T-cell (primary cell): ENCODE measurements around the gene ING5. TPM values are rescaled to one million over a fixed set of nuclear protein-coding genes. Genes with fewer than 3 reads are reported as not detected.
A peak's percentile ranks its signal among the peaks of the same experiment; 100 is the strongest.

Experiments
- ATAC-seq, 4 experiments: fragments of 200-7000 bp in 3 of 4; fragments of 150-1000 bp in 1 of 4; cut with Tn5 transposase; replicated peaks in 1 of 4; 1 replicate in 3 of 4; 2 replicates in 1 of 4; pipeline ENCODE4 v1.10.0; 2021; ENCODE audit warnings: moderate library complexity in 3 of 4, mild to moderate bottlenecking in 2 of 4, moderate number of reproducible peaks in 1 of 4
- CTCF ChIA-PET, 2 donors: fragments of 300-600 bp; sonication (Branson Sonifier 250); formaldehyde crosslinking; loops; one replicate each; lab custom pipeline; 2022; ENCODE audit warnings: antibody characterized with exemption in 2 of 2; lab: Charles Lee
- POLR2A ChIA-PET, 2 donors: fragments of 300-600 bp; sonication (Branson Sonifier 250); formaldehyde crosslinking; loops; one replicate each; lab custom pipeline; 2022; ENCODE audit warnings: antibody characterized with exemption in 2 of 2; lab: Charles Lee
- DNase-seq, 35 experiments: peaks; one replicate each; pipeline versions ENCODE4 v3.0.0 to v3.0.0-alpha.2; 2013 to 2023
- H3K27ac ChIP-seq: one replicate; pipeline ENCODE4 v1.5.1; 2013; ENCODE audit warnings: low read length
- H3K27me3 ChIP-seq, 2 experiments: replicated peaks in 1 of 2; 1 replicate in 1 of 2; 2 replicates in 1 of 2; pipeline versions ENCODE4 v1.6.1 to v1.7.0; 2013; ENCODE audit warnings: low read length in 1 of 2, mixed read lengths in 1 of 2; ENCODE audit not compliant: control insufficient read depth in 2 of 2, insufficient read depth in 2 of 2; ENCODE audit errors: extremely low read depth in 1 of 2
- H3K36me3 ChIP-seq, 2 donors: 1 replicate in 1 of 2; 2 replicates in 1 of 2; pipeline versions ENCODE4 v1.6.1 to v1.7.0; 2013; ENCODE audit warnings: low read length in 1 of 2; ENCODE audit not compliant: control insufficient read depth in 2 of 2, insufficient read depth in 1 of 2; ENCODE audit errors: extremely low read depth in 1 of 2
- H3K4me1 ChIP-seq, 2 experiments: 1 replicate in 1 of 2; 2 replicates in 1 of 2; pipeline versions ENCODE4 v1.6.1 to v1.7.0; 2013; ENCODE audit warnings: low read length in 2 of 2, mixed read lengths in 1 of 2; ENCODE audit not compliant: insufficient read depth in 2 of 2, control insufficient read depth in 1 of 2; ENCODE audit errors: extremely low read depth in 1 of 2
- H3K4me3 ChIP-seq, 2 donors: 1 replicate in 1 of 2; 2 replicates in 1 of 2; pipeline versions ENCODE4 v1.5.1 to v1.7.0; 2013; ENCODE audit warnings: mild to moderate bottlenecking in 2 of 2, low read length in 1 of 2, moderate library complexity in 1 of 2; ENCODE audit not compliant: control insufficient read depth in 1 of 2; ENCODE audit errors: extremely low read depth in 1 of 2
- H3K9me3 ChIP-seq: 2 replicates; pipeline ENCODE4 v1.7.0; 2013
- H3K27ac Mint-ChIP-seq, 2 donors: one replicate each; pipeline ENCODE4 v1.8.0; 2020 to 2021; ENCODE audit warnings: mild to moderate bottlenecking in 2 of 2, mixed read lengths in 2 of 2
- H3K27me3 Mint-ChIP-seq, 2 donors: one replicate each; pipeline ENCODE4 v1.8.0; 2021 to 2022; ENCODE audit warnings: mixed read lengths in 2 of 2
- H3K36me3 Mint-ChIP-seq: one replicate; pipeline ENCODE4 v1.8.0; 2021; ENCODE audit warnings: mixed read lengths
- H3K4me1 Mint-ChIP-seq, 3 donors: one replicate each; pipeline ENCODE4 v1.8.0; 2020 to 2022; ENCODE audit warnings: mixed read lengths in 3 of 3, mild to moderate bottlenecking in 1 of 3
- H3K4me3 Mint-ChIP-seq, 3 donors: one replicate each; pipeline ENCODE4 v1.8.0; 2020 to 2022; ENCODE audit warnings: mild to moderate bottlenecking in 3 of 3, mixed read lengths in 3 of 3, moderate library complexity in 3 of 3
- H3K9me3 Mint-ChIP-seq, 3 donors: one replicate each; pipeline ENCODE4 v1.8.0; 2020 to 2022; ENCODE audit warnings: mixed read lengths in 3 of 3
- WGBS: methylation state at CpG from one replicate; pipeline ENCODE4 v1.1.5; 2013; ENCODE audit warnings: missing lambda C conversion rate; ENCODE audit not compliant: insufficient coverage; 5-methylcytosine and 5-hydroxymethylcytosine counted together
- total RNA-seq, 35 experiments: library from RNA in 6 of 35; stranded (reverse) in 6 of 35; fragments of 120-200 nt in 1 of 35; gene quantifications; one replicate each; pipeline versions ENCODE4 v1.2.1 to v1.2.4 and lab custom pipeline; 2013 to 2026

The ING5 gene
- total RNA-seq, 5 donors from 2014 or later (not counting 1 experiment from before 2014, with no cell fraction given), result 63.0 to 98.0 (median 77.4) TPM

DNA sequence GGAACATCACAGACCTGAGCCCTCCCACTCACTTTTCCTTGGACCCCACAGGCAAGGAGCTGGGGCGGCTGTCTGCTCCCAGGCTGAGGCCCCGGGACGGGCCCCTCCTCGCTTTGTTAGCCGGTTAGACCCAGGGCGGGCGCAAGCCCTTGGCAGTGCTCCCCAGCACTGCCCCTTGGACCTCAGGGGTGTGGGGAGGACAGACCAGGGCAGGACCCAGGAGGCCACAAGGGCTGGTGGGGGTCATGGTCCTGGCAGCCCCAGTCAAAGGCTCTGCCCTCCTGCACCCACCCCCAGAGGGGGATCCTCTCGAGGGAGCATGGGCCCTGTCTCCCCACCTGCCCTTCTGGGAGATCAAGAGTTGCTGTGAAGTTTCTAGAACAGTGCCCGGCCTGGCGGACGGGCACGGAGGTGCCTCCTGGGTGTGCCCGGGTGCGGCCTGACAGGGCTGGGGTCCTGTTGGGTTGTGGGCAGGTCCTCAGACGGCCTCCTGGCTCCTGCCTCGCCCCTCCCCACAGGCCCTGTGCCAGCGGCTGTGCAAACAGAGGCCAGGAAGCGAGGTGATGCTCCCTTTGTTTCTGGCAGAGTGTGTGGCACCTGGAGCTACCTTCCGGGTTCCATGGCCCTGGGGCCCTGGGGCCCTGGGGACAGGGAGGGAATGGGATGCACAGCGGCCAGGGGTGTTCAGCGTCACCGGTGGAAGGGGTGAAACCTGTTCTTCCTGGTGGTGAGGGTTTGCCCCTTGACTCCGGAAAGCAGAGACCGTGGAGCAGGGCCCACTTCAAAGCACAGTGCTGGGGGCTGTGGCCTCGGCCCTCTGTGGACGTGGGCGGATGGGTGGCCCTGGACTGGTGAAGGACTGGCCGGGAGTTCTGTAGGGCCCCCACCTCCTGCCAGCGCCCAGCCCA lies 71.9 kb downstream of the ING5 start:
- Histone ChIP-seq H3K4me3 (no peak overlapping the region), H3K9me3 (no peaks in the 10 kb centered on the region), H3K27ac (no peak overlapping the region), H3K27me3 (peaks cover 0 to 44% of the 10 kb centered on the region in 2 experiments), H3K36me3 (no peaks in the 10 kb centered on the region), H3K4me1 (peaks cover 2 to 28% of the 10 kb centered on the region in 2 experiments)
- no peaks in the 10 kb centered on the region for H3K27me3 Mint-ChIP-seq
- no peak overlapping the region for H3K27ac Mint-ChIP-seq
- DNase-seq (peak in 2 of 35 experiments; percentile 11 to 20), ATAC-seq (no peak)
- H3K9me3 Mint-ChIP-seq, result no peaks in the 10 kb centered on the region
- POLR2A ChIA-PET, result no interaction called here
- H3K36me3 Mint-ChIP-seq, result no peaks in the 10 kb centered on the region
- H3K4me1 Mint-ChIP-seq, result peaks cover 11 to 14% (median 12%) of the 10 kb centered on the region in 3 donors
- 84% methylated on average over 24 of the region's 29 CpGs for WGBS
- no peak overlapping the region for H3K4me3 Mint-ChIP-seq
- CTCF ChIA-PET, result no interaction called here

DNA sequence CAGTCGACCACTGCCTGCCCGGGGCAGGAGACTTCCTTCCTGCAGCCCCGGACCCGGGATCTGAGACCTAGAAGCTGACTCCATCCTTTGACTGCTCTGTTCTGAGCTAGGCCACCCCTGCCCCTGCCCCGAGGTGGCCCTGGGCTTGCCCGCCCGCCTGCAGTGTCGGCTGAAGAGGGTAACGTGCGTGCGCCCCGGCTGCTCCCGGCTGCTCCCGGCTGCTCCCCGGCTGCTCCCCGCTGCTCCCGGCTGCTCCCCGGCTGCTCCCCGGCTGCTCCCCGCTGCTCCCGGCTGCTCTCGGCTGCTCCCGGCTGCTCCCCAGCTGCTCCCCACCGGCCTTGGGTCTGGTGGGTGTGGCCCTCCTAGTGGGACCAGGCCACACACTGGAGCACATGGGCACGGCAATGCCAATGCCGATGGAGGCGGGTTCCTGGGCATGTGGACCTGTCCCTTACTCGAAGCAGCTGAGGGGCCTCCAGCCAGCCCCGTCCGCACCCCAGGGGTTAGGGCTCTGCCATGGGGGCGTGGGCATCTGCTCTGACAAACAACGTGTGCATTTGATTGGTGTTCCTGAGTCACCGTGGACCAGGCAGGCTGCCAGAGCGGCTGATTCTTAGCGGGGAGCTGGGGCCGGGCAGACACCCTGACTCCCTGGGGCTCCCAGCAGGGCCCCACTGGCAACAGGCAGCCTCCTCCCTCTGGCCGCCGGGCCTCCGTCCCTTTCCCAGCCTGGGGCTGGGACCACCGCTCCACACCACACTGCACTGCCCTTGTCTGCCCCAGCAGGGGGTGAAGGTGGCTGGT lies 72.8 kb downstream of the ING5 start:
- DNase-seq, result peak in 2 of 35 experiments; percentile 11 to 22
- Mint-ChIP-seq H3K36me3 (no peaks in the 10 kb centered on the region), H3K9me3 (no peaks in the 10 kb centered on the region), H3K27me3 (no peaks in the 10 kb centered on the region), H3K27ac (no peak overlapping the region), H3K4me1 (peaks cover 11 to 14% (median 12%) of the 10 kb centered on the region in 3 donors), H3K4me3 (no peak overlapping the region)
- Histone ChIP-seq H3K27ac (no peak overlapping the region), H3K36me3 (no peaks in the 10 kb centered on the region), H3K9me3 (no peaks in the 10 kb centered on the region), H3K27me3 (peaks cover 0 to 44% of the 10 kb centered on the region in 2 experiments), H3K4me1 (peaks cover 2 to 28% of the 10 kb centered on the region in 2 experiments), H3K4me3 (no peak overlapping the region)
- CTCF ChIA-PET, result no interaction called here
- ATAC-seq, result no peak
- WGBS, result 75% methylated on average over 36 of the region's 40 CpGs
- POLR2A ChIA-PET, result no interaction called here

DNA sequence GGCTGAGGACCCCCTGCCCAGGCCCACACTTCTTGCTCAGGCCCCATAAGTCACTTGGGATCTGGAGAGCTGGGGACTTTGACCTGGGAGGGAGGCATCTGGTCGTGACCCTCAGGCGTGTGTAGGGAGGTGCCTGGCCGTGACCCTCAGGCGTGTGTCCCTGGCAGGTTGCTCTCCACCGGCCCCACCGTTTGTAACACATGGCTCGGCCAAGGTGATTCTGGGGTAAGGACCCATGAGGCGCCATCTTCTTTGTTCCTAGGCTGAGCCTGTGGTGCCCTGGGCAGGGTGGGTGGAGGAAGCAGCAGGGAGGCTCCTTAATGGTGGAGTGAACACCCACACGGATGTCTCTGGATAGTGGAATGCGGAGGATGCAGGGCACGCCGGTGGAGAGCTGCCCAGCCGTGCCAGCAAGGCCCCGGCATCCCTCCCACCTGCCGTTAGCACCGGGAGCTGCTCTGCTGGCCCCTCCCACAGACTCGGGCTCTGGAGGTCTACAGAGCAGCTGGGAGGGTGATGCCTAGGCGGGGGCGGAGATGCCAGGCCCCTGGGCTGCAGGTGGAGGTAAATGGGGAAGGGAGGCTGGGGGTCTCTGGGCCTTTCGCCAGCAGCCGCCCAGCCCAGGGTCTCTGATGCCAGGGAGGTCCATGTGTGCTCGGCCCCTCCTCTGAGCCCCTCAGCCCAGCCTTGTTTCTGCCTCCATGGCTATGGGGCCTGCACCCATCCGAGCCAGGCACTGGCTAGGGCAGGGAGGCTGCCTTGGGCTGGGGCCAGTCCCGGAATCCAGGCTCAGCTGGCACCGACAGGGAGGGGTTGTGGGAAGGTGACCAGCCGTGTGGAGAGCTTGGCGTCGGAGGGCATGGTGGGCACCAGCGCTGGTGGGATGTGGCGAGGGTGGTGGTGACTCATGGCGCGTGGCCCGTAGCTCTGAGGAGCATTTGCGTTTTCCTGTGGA lies 73.7 kb downstream of the ING5 start:
- ChIA-PET CTCF (no interaction called here), POLR2A (no interaction called here)
- Mint-ChIP-seq H3K36me3 (no peaks in the 10 kb centered on the region), H3K9me3 (no peaks in the 10 kb centered on the region), H3K4me1 (peaks cover 11 to 14% (median 12%) of the 10 kb centered on the region in 3 donors), H3K27ac (no peak overlapping the region), H3K4me3 (no peak overlapping the region), H3K27me3 (no peaks in the 10 kb centered on the region)
- H3K36me3 ChIP-seq, result no peaks in the 10 kb centered on the region
- DNase-seq (peak in 2 of 35 experiments; percentile 10 to 21), ATAC-seq (no peak)
- peaks cover 2 to 28% of the 10 kb centered on the region in 2 experiments for H3K4me1 ChIP-seq
- no peak overlapping the region for H3K27ac ChIP-seq
- H3K9me3 ChIP-seq, result no peaks in the 10 kb centered on the region
- peaks cover 0 to 44% of the 10 kb centered on the region in 2 experiments for H3K27me3 ChIP-seq
- H3K4me3 ChIP-seq, result no peak overlapping the region
- WGBS, result 90% methylated on average over 32 of the region's 34 CpGs

DNA sequence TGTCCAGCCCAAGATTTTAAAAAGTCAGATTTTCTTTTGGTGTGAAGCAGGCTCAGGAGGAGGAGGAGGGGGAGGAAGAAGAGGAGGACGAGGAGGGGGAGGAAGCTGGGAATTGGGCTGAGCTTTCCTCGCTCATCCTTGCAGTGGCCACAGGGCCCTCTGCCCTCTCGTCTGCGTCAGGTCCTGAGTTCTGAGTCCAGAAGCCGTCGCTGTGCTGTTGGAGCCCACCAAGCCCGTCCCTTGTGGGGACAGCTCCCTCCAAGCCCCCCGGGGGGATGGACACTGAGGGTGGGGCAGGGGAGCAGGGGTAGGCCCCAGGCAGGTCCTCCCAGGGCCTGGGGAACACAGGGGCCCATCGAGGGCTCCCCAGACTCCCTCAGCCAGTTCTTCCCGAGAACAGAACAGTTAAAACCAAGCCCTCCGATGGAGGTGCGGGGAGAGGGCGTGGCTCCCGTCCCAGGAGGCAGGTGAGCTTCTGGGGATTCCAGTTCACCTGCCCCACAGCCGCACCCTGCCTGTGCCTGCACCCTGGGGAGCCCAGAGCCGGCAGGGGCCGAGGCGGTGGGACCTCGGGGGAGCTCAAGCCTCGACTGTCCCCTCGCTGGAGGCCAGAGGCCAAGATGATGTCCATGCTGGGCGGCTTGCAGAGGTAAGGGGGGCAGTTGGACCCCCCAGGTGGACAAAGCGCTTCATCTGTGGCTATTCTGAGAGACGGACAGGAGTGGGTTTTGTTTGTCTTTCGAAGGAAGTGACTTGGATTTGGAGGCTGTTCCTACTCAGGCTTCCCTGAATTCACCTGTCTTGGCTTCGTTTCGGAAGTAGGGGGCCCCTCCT lies 74.7 kb downstream of the ING5 start, which contains the start of gene GAL3ST2:
Gene GAL3ST2, plus strand, starts transcription at position 487 of the 834 bp plus-strand sequence. Its CDS starts 134 bp downstream, at position 621.
- ATAC-seq, result no peak
- DNase-seq, result peak in 2 of 35 experiments; percentile 2 to 23
- H3K4me3 Mint-ChIP-seq, result no peak within 1 kb of the TSS
- H3K27ac Mint-ChIP-seq, result no peak within 1 kb of the TSS
- H3K4me1 Mint-ChIP-seq, result peaks cover 10 to 14% (median 12%) of the 10 kb centered on the region in 3 donors
- H3K4me3 ChIP-seq, result no peak within 1 kb of the TSS
- no peaks in the 10 kb centered on the region for H3K36me3 ChIP-seq
- ChIA-PET POLR2A (no interaction called here), CTCF (no interaction called here)
- peaks cover 0 to 44% of the 10 kb centered on the region in 2 experiments for H3K27me3 ChIP-seq
- H3K27ac ChIP-seq, result no peak within 1 kb of the TSS
- H3K27me3 Mint-ChIP-seq, result no peaks in the 10 kb centered on the region
- peaks cover 2 to 22% of the 10 kb centered on the region in 2 experiments for H3K4me1 ChIP-seq
- no peaks in the 10 kb centered on the region for H3K9me3 ChIP-seq
- peaks cover 0 to 7% (median 0%) of the 10 kb centered on the region in 3 donors for H3K9me3 Mint-ChIP-seq
- 92% methylated on average over 24 of the region's 27 CpGs for WGBS
- H3K36me3 Mint-ChIP-seq, result no peaks in the 10 kb centered on the region

DNA sequence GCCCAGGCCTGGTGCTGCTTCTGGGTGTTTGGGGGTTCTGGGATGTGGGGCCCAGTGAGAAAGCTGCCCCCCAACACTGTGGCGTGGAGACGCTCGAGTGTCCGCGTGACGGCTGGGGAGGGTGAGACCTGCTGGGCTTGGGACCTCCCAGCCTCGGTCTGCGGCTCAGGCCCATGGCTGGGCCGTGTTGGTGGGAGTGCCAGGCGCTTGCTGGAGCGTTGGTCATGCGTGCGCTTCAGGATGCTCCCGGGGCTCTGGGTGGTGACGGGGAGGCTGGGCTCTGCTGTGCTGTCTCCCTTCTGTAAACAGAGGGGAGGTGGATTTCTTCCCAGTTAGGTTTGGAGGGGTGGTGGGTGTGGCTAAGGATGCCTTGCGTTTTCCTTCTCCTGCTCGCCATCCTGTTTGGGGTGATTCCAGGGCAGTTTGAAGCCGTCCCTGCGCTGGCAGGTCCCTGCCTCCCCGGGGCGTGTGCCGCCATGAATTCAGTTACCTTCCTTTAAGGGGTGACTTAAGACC lies 75.4 kb downstream of the ING5 start:
- Mint-ChIP-seq H3K36me3 (no peaks in the 10 kb centered on the region), H3K27me3 (no peaks in the 10 kb centered on the region), H3K4me3 (no peak overlapping the region), H3K27ac (no peak overlapping the region), H3K4me1 (peaks cover 5 to 9% (median 6%) of the 10 kb centered on the region in 3 donors), H3K9me3 (peaks cover 0 to 7% (median 0%) of the 10 kb centered on the region in 3 donors)
- Histone ChIP-seq H3K9me3 (no peaks in the 10 kb centered on the region), H3K4me3 (no peak overlapping the region), H3K36me3 (no peaks in the 10 kb centered on the region), H3K27me3 (peaks cover 0 to 44% of the 10 kb centered on the region in 2 experiments), H3K4me1 (peaks cover 0 to 16% of the 10 kb centered on the region in 2 experiments), H3K27ac (no peak overlapping the region)
- ChIA-PET POLR2A (no interaction called here), CTCF (no interaction called here)
- DNase-seq, result peak in 2 of 35 experiments; percentile 5 to 18
- ATAC-seq, result no peak
- 93% methylated on average over 20 of the region's 22 CpGs for WGBS
